Ovary (tissue), 9 donors: ENCODE data around the gene GSG1L. TPM values are rescaled to one million over a fixed set of nuclear protein-coding genes. Genes with fewer than 3 reads are reported as not detected.

ENCODE experiments used
- DNase-seq, 5 donors: peaks; one replicate each; pipeline ENCODE4 v3.0.0-alpha.2; 2019 to 2020
- H3K27ac ChIP-seq, 2 donors: fragments of 200-600 bp; one replicate each; pipeline versions ENCODE4 v1.5.1 to v1.8.0; 2019 to 2022
- H3K27me3 ChIP-seq: fragments of 200-600 bp; one replicate; pipeline ENCODE4 v1.8.0; 2022
- H3K36me3 ChIP-seq: fragments of 200-600 bp; sonication (generic); one replicate; pipeline ENCODE4 v1.5.1; 2019
- H3K4me1 ChIP-seq: one replicate; pipeline ENCODE4 v1.8.1; 2013; ENCODE audit warnings: mild to moderate bottlenecking, moderate library complexity; ENCODE audit not compliant: insufficient read depth
- H3K4me3 ChIP-seq: fragments of 200-600 bp; sonication (generic); one replicate; pipeline ENCODE4 v1.5.1; 2017
- H3K9me3 ChIP-seq, 2 donors: fragments of 200-600 bp in 1 of 2; sonication (generic) in 1 of 2; one replicate each; pipeline versions ENCODE4 v1.5.1 to v1.8.1; 2013 to 2019; ENCODE audit warnings: mild to moderate bottlenecking in 1 of 2, moderate library complexity in 1 of 2
- CTCF ChIP-seq, 3 donors: fragments of 450-650 bp in 2 of 3; fragments of 200-600 bp in 1 of 3; IDR thresholded peaks; one replicate each; pipeline versions ENCODE4 v1.5.1 to v1.8.0; 2016 to 2022; ENCODE audit warnings: antibody characterized with exemption in 3 of 3, mild to moderate bottlenecking in 1 of 3
- EP300 ChIP-seq: sonication (generic); formaldehyde crosslinking; IDR thresholded peaks from one replicate; pipeline ENCODE4 v1.6.1; 2017; ENCODE audit warnings: antibody characterized with exemption
- POLR2A ChIP-seq: fragments of 450-650 bp; IDR thresholded peaks from one replicate; pipeline ENCODE4 v1.6.1; 2017; ENCODE audit warnings: antibody characterized with exemption, mild to moderate bottlenecking, moderate library complexity
- WGBS, 3 donors: extraction: QIAGEN DNeasy Blood & Tissue Kit in 1 of 3; methylation state at CpG; one replicate each; pipeline versions ENCODE4 v1.1.5 to v1.1.7; 2013 to 2017; 5-methylcytosine and 5-hydroxymethylcytosine counted together
- intact Hi-C, 4 donors: fragments of 100-400 bp; cut with DNase I; formaldehyde crosslinking; loops; one replicate each; pipeline versions ENCODE4 v1.11.0 to v1.15.1; 2022 to 2023
- polyA plus RNA-seq, 2 donors: library from polyadenylated mRNA; stranded (reverse); fragments of 200-250 nt in 1 of 2; fragments of 350-450 nt in 1 of 2; fragmentation: Illumina TruSeq in 1 of 2; extraction: RNeasy Lipid Tissue Mini Kit (QIAGEN cat#74804) in 1 of 2; gene quantifications; one replicate each; pipeline ENCODE4 v1.2.3, GENCODE V29; 2013 to 2014
- total RNA-seq, 7 donors: library from RNA; depleted of rRNA in 2 of 7; stranded (reverse); fragments of >200 nt in 2 of 7; fragmentation: NEBNext Ultra II Directional in 3 of 7; extraction: Animal tissue kit (Norgen Biotek cat#: 25700) in 3 of 7; gene quantifications; one replicate each; pipeline versions ENCODE4 v1.1.0 to v1.2.4, GENCODE V29; 2016 to 2023
- donor health status: DM: no; HTN: no; CAD: no; lungs with moderate emphysema.
- donor health status: DM: no; HTN: no; CAD: no.
- donor health status: Bipolar disorder and iron deficiency.
- donor health status: DM: yes; HTN: yes; CAD: no.
- donor health status: DM: no; HTN: no; CAD: no.
- donor health status: DM: yes; HTN: yes; CAD: no.

GSG1L gene
- total and polyA plus RNA-seq, 9 donors: 0.30 to 1.1 (median 0.46) TPM; not detected in 4

DNA sequence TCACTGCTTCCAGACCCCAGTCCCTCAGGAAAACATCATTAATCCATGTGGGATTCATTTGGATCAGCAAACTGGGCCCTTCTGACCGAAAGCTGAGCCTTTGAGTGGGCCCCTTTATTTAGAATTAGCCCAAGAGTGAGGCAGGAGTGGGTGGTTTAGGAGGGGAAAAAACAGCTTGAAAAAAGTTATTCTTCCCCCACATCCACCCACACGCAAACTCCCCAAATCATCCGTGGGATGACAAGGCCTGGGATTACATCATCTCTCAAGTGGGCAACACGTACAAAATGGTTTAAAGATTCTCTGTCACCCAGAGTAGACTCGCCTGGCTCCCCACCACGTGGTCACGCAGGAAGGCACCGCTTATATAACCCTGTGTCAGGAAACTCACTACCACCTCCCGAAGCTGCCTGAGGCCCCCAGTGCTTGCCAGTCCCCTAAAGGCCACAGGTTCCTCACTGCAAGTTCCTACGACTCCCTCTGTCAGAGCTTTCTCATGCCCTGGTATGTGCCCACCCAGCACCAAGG lies 27.6 kb downstream of the GSG1L start:
- no peaks in the 10 kb centered on the region for H3K36me3 ChIP-seq
- DNase-seq: no peak
- no peaks in the 10 kb centered on the region for H3K9me3 ChIP-seq
- 70 to 74% (median 73%) methylated on average over 10 of the region's 10 CpGs for WGBS, 3 donors
- TF ChIP-seq EP300 (no peak), POLR2A (no peak), CTCF (IDR thresholded peaks at IDR 0.05) (no peak)
- no peaks in the 10 kb centered on the region for H3K4me1 ChIP-seq
- no peak overlapping the region for H3K4me3 ChIP-seq
- H3K27me3 ChIP-seq: no peaks in the 10 kb centered on the region
- H3K27ac ChIP-seq: no peak overlapping the region
- intact Hi-C loops: no loop called here

- DNase-seq: no peak
These were observed 29.6 kb downstream of the GSG1L start for GRCh38 chr16:28033870-28034269.

GRCh38 chr16:28029387-28030002 lies 34.0 kb downstream of the GSG1L start:
- no peaks in the 10 kb centered on the region for H3K27me3 ChIP-seq
- no peaks in the 10 kb centered on the region for H3K4me1 ChIP-seq
- intact Hi-C loops: no loop called here
- no peaks in the 10 kb centered on the region for H3K36me3 ChIP-seq
- no peak for TF ChIP-seq POLR2A
- no peak for TF ChIP-seq CTCF (IDR thresholded peaks at IDR 0.05)
- TF ChIP-seq EP300: no peak
- H3K27ac ChIP-seq: no peak overlapping the region
- H3K4me3 ChIP-seq: no peak overlapping the region
- no peaks in the 10 kb centered on the region for H3K9me3 ChIP-seq
- 88 to 89% (median 88%) methylated on average over 6 of the region's 6 CpGs for WGBS, 3 donors
- no peak for DNase-seq

More at GRCh38 chr16:28033870-28034269, 29.6 kb downstream of the GSG1L start:
- Histone ChIP-seq H3K27ac (no peak overlapping the region), H3K27me3 (no peaks in the 10 kb centered on the region), H3K4me3 (no peak overlapping the region), H3K9me3 (no peaks in the 10 kb centered on the region), H3K36me3 (no peaks in the 10 kb centered on the region), H3K4me1 (no peaks in the 10 kb centered on the region)
- intact Hi-C loops: no loop called here
- WGBS, 3 donors: 91 to 93% (median 93%) methylated on average over 4 of the region's 4 CpGs
- TF ChIP-seq EP300: no peak
- TF ChIP-seq POLR2A: no peak
- no peak for TF ChIP-seq CTCF (IDR thresholded peaks at IDR 0.05)

- Histone ChIP-seq H3K4me3 (no peak overlapping the region), H3K4me1 (no peaks in the 10 kb centered on the region), H3K36me3 (no peaks in the 10 kb centered on the region), H3K9me3 (no peaks in the 10 kb centered on the region), H3K27ac (no peak overlapping the region), H3K27me3 (no peaks in the 10 kb centered on the region)
- DNase-seq: no peak
- 87 to 90% (median 89%) methylated on average over 3 of the region's 3 CpGs for WGBS, 3 donors
- intact Hi-C loops: no loop called here
- TF ChIP-seq POLR2A (no peak), CTCF (IDR thresholded peaks at IDR 0.05) (no peak), EP300 (no peak)
These were observed 36.5 kb downstream of the GSG1L start for GRCh38 chr16:28027055-28027454.
